ENCODE results near the gene LSAMP. TPM values are rescaled to one million over a fixed set of nuclear protein-coding genes. Genes with fewer than 3 reads are reported as not detected.

The LSAMP gene
- total and polyA plus RNA-seq, 2 of the 8 experiments (the other 6 are each of a cell fraction or from before 2014, with no cell fraction given) = 1.8 to 5.7 TPM

- POLR2A ChIA-PET (ENCODE audit: partially characterized antibody) = no interaction called here
- H3K9ac ChIP-seq (replicated peaks in 1 of 4; ENCODE audit: extremely low read depth in 1 of 4, low read depth in 3 of 4, low read length in 3 of 4) = no peak overlapping the region
- TF ChIP-seq POU5F1 (IDR thresholded peaks at IDR 0.05; ENCODE audit: low read depth, low read length) = no peak
- TF ChIP-seq MAX (IDR thresholded peaks at IDR 0.05) = no peak
- TF ChIP-seq CTCF (IDR thresholded peaks at IDR 0.05; ENCODE audit: control extremely low read depth in 1 of 3, insufficient read depth in 1 of 3, low read depth in 1 of 3, low read length in 3 of 3) = peak in 2 of 3 experiments; percentile 70 to 72; a peak in 3 of 4 replicates
- no peak for TF ChIP-seq POLR2AphosphoS5 (IDR thresholded peaks at IDR 0.05; ENCODE audit: low read depth, low read length)
- TF ChIP-seq SAP30 (IDR thresholded peaks at IDR 0.05; ENCODE audit: insufficient read depth, insufficient replicate concordance, low read length) = no peak
- no peak for TF ChIP-seq SIRT6 (IDR thresholded peaks at IDR 0.05; ENCODE audit: low read length)
- peak; percentile 74 to 83 for TF ChIP-seq RAD21 (IDR thresholded peaks at IDR 0.05 in 1 of 2, conservative IDR thresholded peaks at IDR 0.05 in 1 of 2; ENCODE audit: low read depth in 2 of 2, low read length in 2 of 2)
- no peak for TF ChIP-seq SRF (IDR thresholded peaks at IDR 0.05; ENCODE audit: low read depth, low read length)
- peaks cover 0 to 5% (median 0%) of the 10 kb centered on the region in 4 experiments; a peak in 1 of 7 replicates for H3K4me1 ChIP-seq (replicated peaks in 1 of 4; ENCODE audit: control insufficient read depth in 3 of 4, insufficient read depth in 4 of 4, low read length in 3 of 4)
- no peak overlapping the region for H2BK12ac ChIP-seq (ENCODE audit: low read depth, low read length)
- H2AFZ ChIP-seq (ENCODE audit: low read length) = peak overlapping the region; percentile 80
- H2AK5ac ChIP-seq (ENCODE audit: low read depth, low read length) = no peak overlapping the region
- H3K27ac ChIP-seq (ENCODE audit: low read depth, low read length) = no peak overlapping the region
- 75% methylated on average over 1 of the region's 1 CpG; no CpG with 5 or more reads in 1 of the 2 experiments for WGBS, 2 experiments (ENCODE audit: extremely low coverage in 1 of 2, insufficient coverage in 1 of 2, insufficient read length in 1 of 2, insufficient replicate concordance in 2 of 2, low coverage in 1 of 2, low lambda C conversion rate in 2 of 2, missing lambda C conversion rate in 1 of 2)
- H3K4me2 ChIP-seq (ENCODE audit: insufficient read depth in 1 of 2, low read depth in 2 of 2, low read length in 2 of 2) = no peak overlapping the region
- FAIRE-seq = peak; percentile 88
- H3K14ac ChIP-seq (ENCODE audit: insufficient read length) = no peak overlapping the region
- H4K5ac ChIP-seq (ENCODE audit: insufficient read length, low read depth, low read length) = no peak overlapping the region
- H3K23me2 ChIP-seq (ENCODE audit: low read depth, low read length) = no peaks in the 10 kb centered on the region
- no peak overlapping the region for H3K18ac ChIP-seq (ENCODE audit: extremely low read depth, low read length)
- no peak overlapping the region for H3K56ac ChIP-seq (replicated peaks; ENCODE audit: insufficient read length, low read depth, low read length)
- no peak overlapping the region for H2BK120ac ChIP-seq (replicated peaks; ENCODE audit: low read depth, low read length)
- no peak overlapping the region for H2BK20ac ChIP-seq (ENCODE audit: low read length)
- CTCF ChIA-PET (ENCODE audit: partially characterized antibody) = interaction anchor here (0.6 to 2.5 kb wide), 22 partner anchors 10 to 557 kb away, joined by 3 to 45 read pairs (median 4); no protein-coding TSS in a partner anchor
- peak; percentile 17 to 64 for DNase-seq (ENCODE audit: low read depth in 1 of 2, low spot score in 2 of 2)
- no peak overlapping the region for H4K91ac ChIP-seq (replicated peaks; ENCODE audit: insufficient read length, low read length)
- H3K36me3 ChIP-seq (ENCODE audit: control insufficient read depth in 2 of 4, insufficient read depth in 4 of 4, low read length in 3 of 4) = no peaks in the 10 kb centered on the region
- H2BK5ac ChIP-seq (ENCODE audit: low read depth, low read length) = no peak overlapping the region
- H3K4ac ChIP-seq (replicated peaks; ENCODE audit: insufficient read length, low read depth, low read length) = no peak overlapping the region
- no peaks in the 10 kb centered on the region for H3K79me2 ChIP-seq (ENCODE audit: control insufficient read depth in 1 of 2, insufficient read depth in 2 of 2, low read length in 2 of 2)
- H4K8ac ChIP-seq (ENCODE audit: extremely low read depth, insufficient read depth, low read length) = no peak overlapping the region
- no peaks in the 10 kb centered on the region for H3K27me3 ChIP-seq (replicated peaks in 1 of 4; ENCODE audit: control insufficient read depth in 3 of 4, extremely low read depth in 1 of 4, insufficient read depth in 3 of 4, low read length in 3 of 4)
- H3K79me1 ChIP-seq (ENCODE audit: low read depth, low read length) = no peaks in the 10 kb centered on the region
- no peak overlapping the region for H3K4me3 ChIP-seq (ENCODE audit: extremely low read depth in 1 of 4, insufficient read depth in 2 of 4, low read depth in 3 of 4, low read length in 4 of 4)
- H3K23ac ChIP-seq (ENCODE audit: insufficient read length) = no peak overlapping the region
- no peaks in the 10 kb centered on the region for H4K20me1 ChIP-seq (replicated peaks in 1 of 2; ENCODE audit: control insufficient read depth in 1 of 2, insufficient read depth in 2 of 2, low read length in 2 of 2)
- no peaks in the 10 kb centered on the region for H3K9me3 ChIP-seq (ENCODE audit: insufficient read depth in 2 of 2, low read depth in 1 of 2, low read length in 1 of 2)
- H2BK15ac ChIP-seq (ENCODE audit: low read length) = no peak overlapping the region
These were observed 522.5 kb downstream of the LSAMP start for GRCh38 chr3:115922681-115923347.

Data from H1 (cell line).